Liver (tissue), 9 donors: Measurements from ENCODE around the gene GRAMD4. TPM values are rescaled to one million over a fixed set of nuclear protein-coding genes. Genes with fewer than 3 reads are reported as not detected.

Experiments used
- DNase-seq: peaks from one replicate; pipeline ENCODE4 v3.0.0-alpha.2; 2017; ENCODE audit warnings: low spot score
- H3K27ac ChIP-seq, 2 donors: one replicate each; pipeline ENCODE4 v1.7.0; 2013; ENCODE audit warnings: inconsistent platforms in 2 of 2, low read length in 2 of 2, control low read depth in 1 of 2, low read depth in 1 of 2, mild to moderate bottlenecking in 1 of 2
- H3K27me3 ChIP-seq, 4 donors: one replicate each; pipeline versions ENCODE4 v1.6.1 to v1.7.0; 2013; ENCODE audit warnings: low read length in 3 of 4, inconsistent platforms in 1 of 4, mild to moderate bottlenecking in 1 of 4, moderate library complexity in 1 of 4; ENCODE audit not compliant: control insufficient read depth in 4 of 4, insufficient read depth in 4 of 4
- H3K36me3 ChIP-seq, 4 donors: one replicate each; pipeline versions ENCODE4 v1.6.1 to v1.7.0; 2013; ENCODE audit warnings: low read length in 3 of 4, mild to moderate bottlenecking in 3 of 4, low read depth in 1 of 4, moderate library complexity in 1 of 4; ENCODE audit not compliant: control insufficient read depth in 4 of 4, insufficient read depth in 3 of 4
- H3K4me1 ChIP-seq, 4 donors: one replicate each; pipeline versions ENCODE4 v1.6.1 to v1.7.0; 2013; ENCODE audit warnings: low read length in 3 of 4, mild to moderate bottlenecking in 3 of 4, moderate library complexity in 1 of 4; ENCODE audit not compliant: control insufficient read depth in 4 of 4, insufficient read depth in 4 of 4
- H3K4me3 ChIP-seq, 3 donors: one replicate each; pipeline versions ENCODE4 v1.6.1 to v1.7.0; 2013; ENCODE audit warnings: low read length in 3 of 3, control low read depth in 1 of 3, low read depth in 1 of 3, mild to moderate bottlenecking in 1 of 3
- H3K9ac ChIP-seq, 2 donors: one replicate each; pipeline ENCODE4 v1.7.0; 2013; ENCODE audit warnings: low read length in 2 of 2, mild to moderate bottlenecking in 2 of 2, moderate library complexity in 2 of 2, control low read depth in 1 of 2, low read depth in 1 of 2
- H3K9me3 ChIP-seq, 4 donors: one replicate each; pipeline versions ENCODE4 v1.6.1 to v1.7.0; 2013; ENCODE audit warnings: low read length in 3 of 4; ENCODE audit not compliant: control insufficient read depth in 4 of 4
- ATF3 ChIP-seq: IDR thresholded peaks from 2 replicates; pipeline ENCODE4 v1.6.1; 2016; ENCODE audit warnings: antibody characterized with exemption
- CTCF ChIP-seq: fragments of 150-350 bp; IDR thresholded peaks from 2 replicates; pipeline ENCODE4 v1.5.1; 2017; ENCODE audit warnings: improper control_type of control experiment, low read depth, low read length; ENCODE audit not compliant: missing input control
- EGR1 ChIP-seq, 2 donors: IDR thresholded peaks; 2 replicates each; pipeline ENCODE4 v1.6.1; 2016 to 2018; ENCODE audit warnings: antibody characterized with exemption in 2 of 2, low read depth in 2 of 2
- FOXA1 ChIP-seq: IDR thresholded peaks from 2 replicates; pipeline ENCODE4 v1.6.1; 2016; ENCODE audit warnings: antibody characterized with exemption
- FOXA2 ChIP-seq: IDR thresholded peaks from 2 replicates; pipeline ENCODE4 v1.6.1; 2016; ENCODE audit warnings: antibody characterized with exemption
- GABPA ChIP-seq, 2 donors: IDR thresholded peaks in 1 of 2; conservative IDR thresholded peaks in 1 of 2; 2 replicates each; pipeline ENCODE4 v1.6.1; 2016; ENCODE audit warnings: antibody characterized with exemption in 2 of 2, mild to moderate bottlenecking in 1 of 2, moderate library complexity in 1 of 2
- HNF4A ChIP-seq, 2 donors: conservative IDR thresholded peaks; 2 replicates each; pipeline ENCODE4 v1.6.1; 2016; ENCODE audit warnings: antibody characterized with exemption in 2 of 2, mild to moderate bottlenecking in 2 of 2
- HNF4G ChIP-seq: IDR thresholded peaks from 2 replicates; pipeline ENCODE4 v1.6.1; 2016; ENCODE audit warnings: antibody characterized with exemption
- JUND ChIP-seq, 2 donors: IDR thresholded peaks; 2 replicates each; pipeline ENCODE4 v1.6.1; 2016; ENCODE audit warnings: antibody characterized with exemption in 2 of 2
- MAX ChIP-seq: IDR thresholded peaks from 2 replicates; pipeline ENCODE4 v1.6.1; 2016; ENCODE audit warnings: antibody characterized with exemption
- NR2F2 ChIP-seq: IDR thresholded peaks from 2 replicates; pipeline ENCODE4 v1.6.1; 2016; ENCODE audit warnings: antibody characterized with exemption
- RAD21 ChIP-seq, 2 donors: IDR thresholded peaks; 2 replicates each; pipeline ENCODE4 v1.6.1; 2016; ENCODE audit warnings: antibody characterized with exemption in 2 of 2, mild to moderate bottlenecking in 2 of 2
- REST ChIP-seq: IDR thresholded peaks from 2 replicates; pipeline ENCODE4 v1.6.1; 2016; ENCODE audit warnings: antibody characterized with exemption, mild to moderate bottlenecking
- RXRA ChIP-seq, 2 donors: IDR thresholded peaks; 2 replicates each; pipeline ENCODE4 v1.6.1; 2017 to 2018; ENCODE audit warnings: antibody characterized with exemption in 2 of 2, mild to moderate bottlenecking in 1 of 2
- SP1 ChIP-seq: IDR thresholded peaks from 2 replicates; pipeline ENCODE4 v1.6.1; 2018; ENCODE audit warnings: antibody characterized with exemption, mild to moderate bottlenecking
- TAF1 ChIP-seq: conservative IDR thresholded peaks from 2 replicates; pipeline ENCODE4 v1.6.1; 2016; ENCODE audit warnings: antibody characterized with exemption, mild to moderate bottlenecking
- YY1 ChIP-seq: IDR thresholded peaks from 2 replicates; pipeline ENCODE4 v1.6.1; 2016; ENCODE audit warnings: antibody characterized with exemption, mild to moderate bottlenecking
- ZBTB33 ChIP-seq: IDR thresholded peaks from 2 replicates; pipeline ENCODE4 v1.6.1; 2016; ENCODE audit warnings: antibody characterized with exemption
- WGBS: extraction: QIAGEN DNeasy Blood & Tissue Kit; methylation state at CpG from one replicate; pipeline ENCODE4 v1.1.7; 2013; 5-methylcytosine and 5-hydroxymethylcytosine counted together
- polyA plus RNA-seq, 2 donors: library from polyadenylated mRNA; stranded (reverse) in 1 of 2; unstranded in 1 of 2; fragments of 200-250 nt in 1 of 2; fragments of >200 nt in 1 of 2; fragmentation: Nextera tagmentation in 1 of 2; extraction: Ambion mirVana in 1 of 2; gene quantifications; one replicate each; pipeline versions ENCODE4 v1.2.1 to v1.2.3, GENCODE V29; 2013 to 2015
- total RNA-seq, 2 donors: library from RNA; depleted of rRNA; stranded (reverse); fragments of >200 nt; gene quantifications; one replicate each; pipeline ENCODE4 v1.2.3, GENCODE V29; 2014
- donor health status: healthy.
- donor health status: healthy.
- donor health status: healthy.
- donor health status: healthy.
- donor health status: healthy.

Gene GRAMD4
- total and polyA plus RNA-seq, 4 donors: 2.7 to 53.5 (median 21.6) TPM

GRCh38 chr22:46663001-46663400 lies 42.8 kb downstream of the GRAMD4 start:
- TF ChIP-seq ATF3 (no peak), ZBTB33 (no peak), EGR1 (IDR thresholded peaks at IDR 0.05; ENCODE audit: low read depth in 2 of 2) (no peak)
- peaks cover 2 to 25% (median 11%) of the 10 kb centered on the region in 4 donors for H3K4me1 ChIP-seq
- H3K9ac ChIP-seq: no peak overlapping the region
- no peaks in the 10 kb centered on the region for H3K27me3 ChIP-seq
- 95% methylated on average over 26 of the region's 26 CpGs for WGBS
- no peak for DNase-seq
- H3K27ac ChIP-seq: no peak overlapping the region
- peaks cover 15 to 46% (median 29%) of the 10 kb centered on the region in 4 donors for H3K36me3 ChIP-seq
- H3K9me3 ChIP-seq: no peaks in the 10 kb centered on the region
- no peak overlapping the region for H3K4me3 ChIP-seq

GRCh38 chr22:46663436-46664100 lies 43.4 kb downstream of the GRAMD4 start:
- Histone ChIP-seq H3K27me3 (no peaks in the 10 kb centered on the region), H3K4me1 (peaks cover 2 to 25% (median 11%) of the 10 kb centered on the region in 4 donors), H3K9ac (no peak overlapping the region), H3K4me3 (no peak overlapping the region), H3K36me3 (peaks cover 20 to 52% (median 33%) of the 10 kb centered on the region in 4 donors), H3K9me3 (no peaks in the 10 kb centered on the region), H3K27ac (no peak overlapping the region)
- TF ChIP-seq SP1 (no peak), JUND (IDR thresholded peaks at IDR 0.05) (no peak), REST (no peak), EGR1 (IDR thresholded peaks at IDR 0.05; ENCODE audit: low read depth in 2 of 2) (no peak), NR2F2 (no peak), ATF3 (no peak), HNF4G (no peak), RAD21 (IDR thresholded peaks at IDR 0.05) (no peak), HNF4A (conservative IDR thresholded peaks at IDR 0.05) (no peak), FOXA2 (no peak), TAF1 (no peak), YY1 (no peak), GABPA (IDR thresholded peaks at IDR 0.05 in 1 of 2, conservative IDR thresholded peaks at IDR 0.05 in 1 of 2) (no peak), CTCF (no peak), ZBTB33 (no peak), MAX (no peak), RXRA (IDR thresholded peaks at IDR 0.05) (no peak), FOXA1 (no peak)
- DNase-seq: no peak
- 96% methylated on average over 28 of the region's 28 CpGs for WGBS
